GM12878 (cell line): ENCODE results near the gene TRIP4. TPM values are rescaled to one million over a fixed set of nuclear protein-coding genes. Genes with fewer than 3 reads are reported as not detected.

Source experiments
- BCLAF1 ChIP-seq: fragments of 450-650 bp; IDR thresholded peaks from 2 replicates; pipeline ENCODE4 v1.6.1; 2017; ENCODE audit warnings: antibody characterized with exemption, mild to moderate bottlenecking, moderate library complexity
- CUX1 ChIP-seq: IDR thresholded peaks from 2 replicates; pipeline ENCODE4 v1.6.1; 2012; ENCODE audit warnings: improper control_type of control experiment, low read depth, low read length; ENCODE audit not compliant: insufficient replicate concordance
- DPF2 ChIP-seq: fragments of 450-650 bp; IDR thresholded peaks from 2 replicates; pipeline ENCODE4 v1.6.1; 2017; ENCODE audit warnings: mild to moderate bottlenecking
- ELK1 ChIP-seq: IDR thresholded peaks from 2 replicates; pipeline ENCODE4 v1.6.1; 2012; ENCODE audit warnings: low read depth, low read length, improper control_type of control experiment
- HDAC6 ChIP-seq: fragments of 200-600 bp; sonication (generic); IDR thresholded peaks from one replicate; pipeline ENCODE4 v1.8.0; 2017; ENCODE audit warnings: antibody characterized with exemption; ENCODE audit not compliant: unreplicated experiment
- NBN ChIP-seq: fragments of 450-650 bp; IDR thresholded peaks from 2 replicates; pipeline ENCODE4 v1.6.1; 2016
- NFYA ChIP-seq: IDR thresholded peaks from 2 replicates; pipeline ENCODE4 v1.6.1; 2011; ENCODE audit warnings: low read depth, mild to moderate bottlenecking, low read length, improper control_type of control experiment, borderline replicate concordance
- NRF1 ChIP-seq: conservative IDR thresholded peaks from 2 replicates; pipeline ENCODE4 v1.6.1; 2011; ENCODE audit warnings: mild to moderate bottlenecking, low read depth, low read length, improper control_type of control experiment
- PAX5 ChIP-seq: IDR thresholded peaks from 2 replicates; pipeline ENCODE4 v1.6.1; 2011; ENCODE audit warnings: low read depth, low read length, borderline replicate concordance
- PRDM15 ChIP-seq: fragments of 450-650 bp; formaldehyde crosslinking; IDR thresholded peaks from 2 replicates; pipeline ENCODE4 v1.4.0; 2020; ENCODE audit warnings: mild to moderate bottlenecking, moderate library complexity
- TAF1 ChIP-seq: IDR thresholded peaks from 2 replicates; pipeline ENCODE4 v1.6.1; 2011; ENCODE audit warnings: mild to moderate bottlenecking, low read depth, low read length, borderline replicate concordance
- polyA plus RNA-seq, 11 experiments: library from polyadenylated mRNA; depleted of rRNA in 4 of 11; unstranded in 6 of 11; stranded (reverse) in 5 of 11; fragments of >200 nt; fragmentation: Nextera tagmentation in 4 of 11; fragmentation: Illumina TruSeq in 1 of 11; extraction: Ambion mirVana in 4 of 11; extraction: Trizol in 1 of 11; gene quantifications; 1 replicate in 1 of 11; 2 replicates in 10 of 11; pipeline versions ENCODE4 v1.2.1 to v1.2.3, GENCODE V29; 2011 to 2016; ENCODE audit warnings: inconsistent platforms in 2 of 11, missing spikeins in 2 of 11, low read depth in 1 of 11
- total RNA-seq, 4 experiments: library from RNA; depleted of rRNA in 3 of 4; stranded (reverse); fragments of >200 nt in 3 of 4; fragmentation: Illumina TruSeq in 1 of 4; extraction: Trizol in 1 of 4; gene quantifications; 2 replicates each; pipeline versions ENCODE4 v1.2.1 to v1.2.3, GENCODE V29; 2013 to 2021

Gene TRIP4
- total and polyA plus RNA-seq, 10 of the 15 experiments (the other 5 are each of a cell fraction or from before 2014, with no cell fraction given): 6.4 to 24.5 (median 20.0) TPM

GRCh38 chr15:64387562-64388168, at the start of gene TRIP4 (continued):
- no peak for TF ChIP-seq BCLAF1
- no peak for TF ChIP-seq HDAC6
- TF ChIP-seq PRDM15 (CRISPR knock-in tag): no peak
- no peak for TF ChIP-seq NFYA
- TF ChIP-seq NBN: peak; percentile 99
- TF ChIP-seq ELK1: peak; percentile 80
- TF ChIP-seq PAX5: peak; percentile 79; the same call in 1 of the 2 replicates
- TF ChIP-seq TAF1: peak; percentile 98
- peak; percentile 48; the same call in 1 of the 2 replicates for TF ChIP-seq DPF2
- TF ChIP-seq CUX1: peak; percentile 83
- peak; percentile 16; the same call in 1 of the 2 replicates for TF ChIP-seq NRF1
